ENCODE data around the gene KLK3. TPM values are rescaled to one million over a fixed set of nuclear protein-coding genes. Genes with fewer than 3 reads are reported as not detected.

The KLK3 gene
- total and polyA plus RNA-seq, 2 of the 4 experiments (the other 2 are of a cell fraction), result not detected

DNA sequence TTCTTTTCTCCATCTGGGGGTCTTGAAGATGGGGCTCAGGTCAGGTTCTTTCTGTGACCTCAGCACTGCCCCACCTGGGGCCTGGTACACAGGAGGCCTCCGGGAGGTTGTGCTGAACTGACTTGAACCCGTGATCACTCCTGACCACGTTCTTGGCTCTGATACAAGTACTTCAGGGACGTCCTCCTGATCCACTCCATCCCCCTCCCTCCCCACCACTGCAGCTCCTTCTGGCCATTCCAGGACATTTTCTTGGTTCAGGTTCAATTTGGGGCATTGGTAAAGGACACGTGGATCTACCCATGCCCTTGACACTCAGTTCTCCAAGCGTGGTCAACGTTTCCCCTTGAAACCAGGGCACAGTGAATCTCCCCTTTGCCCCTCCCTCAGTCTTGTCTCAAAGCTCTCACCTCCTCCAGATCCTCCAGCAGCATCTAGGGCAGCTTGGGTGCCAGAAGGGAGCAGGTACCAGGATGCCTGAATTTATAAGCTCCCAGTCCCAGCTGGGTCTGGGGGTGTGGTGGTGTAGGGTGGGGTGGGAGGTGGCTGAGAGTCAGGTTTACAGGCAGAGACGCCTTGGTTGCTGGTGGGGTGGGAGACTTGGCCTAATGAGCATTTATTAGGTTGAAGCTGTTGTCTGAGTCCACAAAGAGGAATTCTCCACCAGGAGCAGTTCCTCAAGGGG lies 21.5 kb upstream of the KLK3 start, which contains the start of gene KLK15:
Gene KLK15 (minus strand): TSS at position 458 of the 685 bp plus-strand sequence. CDS start 2,082 bp downstream, outside the sequence.
- Histone ChIP-seq H4K8ac (ENCODE audit: low read depth in 2 of 2, low read length in 2 of 2) (no peak within 1 kb of the TSS), H3K14ac (replicated peaks; ENCODE audit: low read depth, low read length) (no peak within 1 kb of the TSS), H2AK5ac (ENCODE audit: low read depth, low read length) (no peak within 1 kb of the TSS), H2AK9ac (replicated peaks; ENCODE audit: low read depth, low read length, poor library complexity) (no peak within 1 kb of the TSS), H3K27me3 (ENCODE audit: control insufficient read depth, insufficient read depth, low read length) (no peaks in the 10 kb centered on the region; the same call in 1 of the 2 replicates), H4K20me1 (ENCODE audit: insufficient read depth, low read length) (no peaks in the 10 kb centered on the region), H2BK5ac (ENCODE audit: low read depth, low read length, poor library complexity, severe bottlenecking) (no peak within 1 kb of the TSS), H3K18ac (ENCODE audit: low read depth, low read length) (no peak within 1 kb of the TSS), H3K4me3 (ENCODE audit: insufficient read depth, low read depth, low read length) (no peak within 1 kb of the TSS), H3K36me3 (ENCODE audit: control insufficient read depth, insufficient read depth, low read length) (no peaks in the 10 kb centered on the region), H3K4me1 (ENCODE audit: control insufficient read depth, insufficient read depth, low read length) (no peaks in the 10 kb centered on the region), H2BK120ac (ENCODE audit: low read depth, low read length) (no peak within 1 kb of the TSS), H3K4me2 (ENCODE audit: low read depth, low read length) (no peak within 1 kb of the TSS), H4K5ac (ENCODE audit: low read depth, low read length) (no peak within 1 kb of the TSS), H2AFZ (replicated peaks; ENCODE audit: low read length, poor library complexity) (no peak within 1 kb of the TSS), H3K9me1 (ENCODE audit: insufficient read depth, low read length) (no peaks in the 10 kb centered on the region), H3K9ac (ENCODE audit: low read depth, low read length) (no peak within 1 kb of the TSS), H3K27ac (ENCODE audit: insufficient read depth, low read length) (no peak within 1 kb of the TSS), H3K79me1 (ENCODE audit: low read depth in 1 of 2, low read length in 2 of 2) (no peaks in the 10 kb centered on the region), H2BK20ac (ENCODE audit: low read depth, low read length) (no peak within 1 kb of the TSS), H3K56ac (ENCODE audit: extremely low read depth, insufficient read depth, low read length) (no peak within 1 kb of the TSS), H2BK15ac (ENCODE audit: low read depth, low read length) (no peak within 1 kb of the TSS), H3K9me3 (ENCODE audit: control insufficient read depth, insufficient read depth, low read length) (no peaks in the 10 kb centered on the region), H3K23ac (ENCODE audit: low read depth, low read length) (no peak within 1 kb of the TSS), H3K4ac (ENCODE audit: low read depth, low read length) (no peak within 1 kb of the TSS), H4K91ac (ENCODE audit: insufficient read depth, low read depth, low read length) (no peak within 1 kb of the TSS)
- ChIA-PET POLR2A (ENCODE audit: unreplicated experiment) (interaction anchor here (0.5 kb wide), 1 partner anchor 41 kb away, joined by 9 read pairs; no protein-coding TSS in a partner anchor), CTCF (no interaction called here)
- dilution Hi-C loops (cut with HindIII; ENCODE audit: low sequenced_read_pairs, unreplicated experiment), result no loop called here
- in situ Hi-C loops (cut with MboI; ENCODE audit: low sequenced_read_pairs), result no loop called here
- no peak for DNase-seq
- no peak for TF ChIP-seq SMC3 (IDR thresholded peaks at IDR 0.05; ENCODE audit: low read depth, low read length)
- no peak for TF ChIP-seq CEBPB (IDR thresholded peaks at IDR 0.05; ENCODE audit: low read depth, low read length)
- no peak for TF ChIP-seq FOS (IDR thresholded peaks at IDR 0.05; ENCODE audit: low read depth, low read length)
- no peak for TF ChIP-seq USF2 (IDR thresholded peaks at IDR 0.05; ENCODE audit: low read depth, low read length)
- TF ChIP-seq BHLHE40 (IDR thresholded peaks at IDR 0.05; ENCODE audit: low read depth, low read length), result no peak
- no peak for TF ChIP-seq CHD1 (IDR thresholded peaks at IDR 0.05; ENCODE audit: low read depth, low read length)
- TF ChIP-seq MAFK (IDR thresholded peaks at IDR 0.05; ENCODE audit: low read depth, low read length), result no peak
- TF ChIP-seq RCOR1 (IDR thresholded peaks at IDR 0.05; ENCODE audit: insufficient replicate concordance, low read length), result no peak
- no peak for TF ChIP-seq RAD21 (IDR thresholded peaks at IDR 0.05; ENCODE audit: low read length)
- no peak for TF ChIP-seq POLR2A (IDR thresholded peaks at IDR 0.05; ENCODE audit: low read depth, low read length)
- no peak for TF ChIP-seq NFE2L2 (IDR thresholded peaks at IDR 0.05; ENCODE audit: low read depth, low read length)
- TF ChIP-seq RFX5 (IDR thresholded peaks at IDR 0.05; ENCODE audit: low read depth, low read length), result no peak
- no peak for TF ChIP-seq MXI1 (IDR thresholded peaks at IDR 0.05; ENCODE audit: borderline replicate concordance, low read depth, low read length)
- 35% methylated on average over 4 of the region's 8 CpGs; no CpG with 5 or more reads in 1 of the 2 experiments for WGBS, 2 experiments (ENCODE audit: extremely low coverage in 2 of 2, insufficient read length in 1 of 2)
- intact Hi-C loops (cut with micrococcal nuclease), result no loop called here
- ATAC-seq (ENCODE audit: low read depth), result no peak
- no TSS peak for BruUV-seq (replicated peaks)
